Gastrocnemius medialis (tissue), 4 donors: Measurements from ENCODE around the gene GSTA5.
A peak's percentile ranks its signal among the peaks of the same experiment; 100 is the strongest.

Source experiments
- POLR2A ChIP-seq, 2 donors: fragments of 450-650 bp; IDR thresholded peaks; one replicate each; pipeline ENCODE4 v1.6.1; 2017; ENCODE audit warnings: antibody characterized with exemption in 2 of 2, mild to moderate bottlenecking in 2 of 2, moderate library complexity in 2 of 2
- TF ChIP-seq, protein P1 (sequence below), 5 experiments: fragments of 450-650 bp in 3 of 5; fragments of 200-600 bp in 2 of 5; sonication (generic) in 2 of 5; IDR thresholded peaks in 4 of 5; conservative IDR thresholded peaks in 1 of 5; 1 replicate in 4 of 5; 2 replicates in 1 of 5; pipeline ENCODE4 v1.5.1; 2016 to 2019; ENCODE audit warnings: antibody characterized with exemption in 5 of 5, mild to moderate bottlenecking in 3 of 5, moderate library complexity in 3 of 5

- TF ChIP-seq, protein P1, sequence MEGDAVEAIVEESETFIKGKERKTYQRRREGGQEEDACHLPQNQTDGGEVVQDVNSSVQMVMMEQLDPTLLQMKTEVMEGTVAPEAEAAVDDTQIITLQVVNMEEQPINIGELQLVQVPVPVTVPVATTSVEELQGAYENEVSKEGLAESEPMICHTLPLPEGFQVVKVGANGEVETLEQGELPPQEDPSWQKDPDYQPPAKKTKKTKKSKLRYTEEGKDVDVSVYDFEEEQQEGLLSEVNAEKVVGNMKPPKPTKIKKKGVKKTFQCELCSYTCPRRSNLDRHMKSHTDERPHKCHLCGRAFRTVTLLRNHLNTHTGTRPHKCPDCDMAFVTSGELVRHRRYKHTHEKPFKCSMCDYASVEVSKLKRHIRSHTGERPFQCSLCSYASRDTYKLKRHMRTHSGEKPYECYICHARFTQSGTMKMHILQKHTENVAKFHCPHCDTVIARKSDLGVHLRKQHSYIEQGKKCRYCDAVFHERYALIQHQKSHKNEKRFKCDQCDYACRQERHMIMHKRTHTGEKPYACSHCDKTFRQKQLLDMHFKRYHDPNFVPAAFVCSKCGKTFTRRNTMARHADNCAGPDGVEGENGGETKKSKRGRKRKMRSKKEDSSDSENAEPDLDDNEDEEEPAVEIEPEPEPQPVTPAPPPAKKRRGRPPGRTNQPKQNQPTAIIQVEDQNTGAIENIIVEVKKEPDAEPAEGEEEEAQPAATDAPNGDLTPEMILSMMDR (IDR thresholded peaks at IDR 0.05 in 4 of 5, conservative IDR thresholded peaks at IDR 0.05 in 1 of 5), result peak in 1 of 5 experiments; percentile 13
- TF ChIP-seq POLR2A (IDR thresholded peaks at IDR 0.05), result no peak
Observed at GRCh38 chr6:52839124-52840055, 1.2 kb downstream of the GSTA5 start.
